ENCODE measurements around the gene CRELD1. TPM values are rescaled to one million over a fixed set of nuclear protein-coding genes. Genes with fewer than 3 reads are reported as not detected.

The CRELD1 gene
- total and polyA plus RNA-seq, 9 of the 15 experiments (the other 6 are each of a cell fraction or from before 2014, with no cell fraction given), result 3.3 to 25.8 (median 16.5) TPM

- TF ChIP-seq, protein P1, sequence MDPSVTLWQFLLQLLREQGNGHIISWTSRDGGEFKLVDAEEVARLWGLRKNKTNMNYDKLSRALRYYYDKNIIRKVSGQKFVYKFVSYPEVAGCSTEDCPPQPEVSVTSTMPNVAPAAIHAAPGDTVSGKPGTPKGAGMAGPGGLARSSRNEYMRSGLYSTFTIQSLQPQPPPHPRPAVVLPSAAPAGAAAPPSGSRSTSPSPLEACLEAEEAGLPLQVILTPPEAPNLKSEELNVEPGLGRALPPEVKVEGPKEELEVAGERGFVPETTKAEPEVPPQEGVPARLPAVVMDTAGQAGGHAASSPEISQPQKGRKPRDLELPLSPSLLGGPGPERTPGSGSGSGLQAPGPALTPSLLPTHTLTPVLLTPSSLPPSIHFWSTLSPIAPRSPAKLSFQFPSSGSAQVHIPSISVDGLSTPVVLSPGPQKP (CRISPR knock-in tag; IDR thresholded peaks at IDR 0.05), result no peak
- TF ChIP-seq TRIM25 (IDR thresholded peaks at IDR 0.05; ENCODE audit: borderline replicate concordance) (0 out of 2 replicates have a peak, but pooled peaks have one; percentile 22), PURB (CRISPR knock-in tag; IDR thresholded peaks at IDR 0.05; ENCODE audit: low read depth) (no peak), SP2 (IDR thresholded peaks at IDR 0.05; ENCODE audit: extremely low read depth, low read depth, low read length, poor library complexity, severe bottlenecking) (no peak), STAT5B (CRISPR knock-in tag; IDR thresholded peaks at IDR 0.05) (no peak), E2F1 (CRISPR knock-in tag; IDR thresholded peaks at IDR 0.05) (no peak), SOX6 (IDR thresholded peaks at IDR 0.05) (peak; percentile 87), SMAD3 (CRISPR knock-in tag; conservative IDR thresholded peaks at IDR 0.05) (0 out of 2 replicates have a peak, but pooled peaks have one; percentile 35), THRA (IDR thresholded peaks at IDR 0.05) (no peak)
- TF ChIP-seq, protein P2, sequence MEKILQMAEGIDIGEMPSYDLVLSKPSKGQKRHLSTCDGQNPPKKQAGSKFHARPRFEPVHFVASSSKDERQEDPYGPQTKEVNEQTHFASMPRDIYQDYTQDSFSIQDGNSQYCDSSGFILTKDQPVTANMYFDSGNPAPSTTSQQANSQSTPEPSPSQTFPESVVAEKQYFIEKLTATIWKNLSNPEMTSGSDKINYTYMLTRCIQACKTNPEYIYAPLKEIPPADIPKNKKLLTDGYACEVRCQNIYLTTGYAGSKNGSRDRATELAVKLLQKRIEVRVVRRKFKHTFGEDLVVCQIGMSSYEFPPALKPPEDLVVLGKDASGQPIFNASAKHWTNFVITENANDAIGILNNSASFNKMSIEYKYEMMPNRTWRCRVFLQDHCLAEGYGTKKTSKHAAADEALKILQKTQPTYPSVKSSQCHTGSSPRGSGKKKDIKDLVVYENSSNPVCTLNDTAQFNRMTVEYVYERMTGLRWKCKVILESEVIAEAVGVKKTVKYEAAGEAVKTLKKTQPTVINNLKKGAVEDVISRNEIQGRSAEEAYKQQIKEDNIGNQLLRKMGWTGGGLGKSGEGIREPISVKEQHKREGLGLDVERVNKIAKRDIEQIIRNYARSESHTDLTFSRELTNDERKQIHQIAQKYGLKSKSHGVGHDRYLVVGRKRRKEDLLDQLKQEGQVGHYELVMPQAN (IDR thresholded peaks at IDR 0.05; ENCODE audit: borderline replicate concordance), result no peak
- TF ChIP-seq, protein P3, sequence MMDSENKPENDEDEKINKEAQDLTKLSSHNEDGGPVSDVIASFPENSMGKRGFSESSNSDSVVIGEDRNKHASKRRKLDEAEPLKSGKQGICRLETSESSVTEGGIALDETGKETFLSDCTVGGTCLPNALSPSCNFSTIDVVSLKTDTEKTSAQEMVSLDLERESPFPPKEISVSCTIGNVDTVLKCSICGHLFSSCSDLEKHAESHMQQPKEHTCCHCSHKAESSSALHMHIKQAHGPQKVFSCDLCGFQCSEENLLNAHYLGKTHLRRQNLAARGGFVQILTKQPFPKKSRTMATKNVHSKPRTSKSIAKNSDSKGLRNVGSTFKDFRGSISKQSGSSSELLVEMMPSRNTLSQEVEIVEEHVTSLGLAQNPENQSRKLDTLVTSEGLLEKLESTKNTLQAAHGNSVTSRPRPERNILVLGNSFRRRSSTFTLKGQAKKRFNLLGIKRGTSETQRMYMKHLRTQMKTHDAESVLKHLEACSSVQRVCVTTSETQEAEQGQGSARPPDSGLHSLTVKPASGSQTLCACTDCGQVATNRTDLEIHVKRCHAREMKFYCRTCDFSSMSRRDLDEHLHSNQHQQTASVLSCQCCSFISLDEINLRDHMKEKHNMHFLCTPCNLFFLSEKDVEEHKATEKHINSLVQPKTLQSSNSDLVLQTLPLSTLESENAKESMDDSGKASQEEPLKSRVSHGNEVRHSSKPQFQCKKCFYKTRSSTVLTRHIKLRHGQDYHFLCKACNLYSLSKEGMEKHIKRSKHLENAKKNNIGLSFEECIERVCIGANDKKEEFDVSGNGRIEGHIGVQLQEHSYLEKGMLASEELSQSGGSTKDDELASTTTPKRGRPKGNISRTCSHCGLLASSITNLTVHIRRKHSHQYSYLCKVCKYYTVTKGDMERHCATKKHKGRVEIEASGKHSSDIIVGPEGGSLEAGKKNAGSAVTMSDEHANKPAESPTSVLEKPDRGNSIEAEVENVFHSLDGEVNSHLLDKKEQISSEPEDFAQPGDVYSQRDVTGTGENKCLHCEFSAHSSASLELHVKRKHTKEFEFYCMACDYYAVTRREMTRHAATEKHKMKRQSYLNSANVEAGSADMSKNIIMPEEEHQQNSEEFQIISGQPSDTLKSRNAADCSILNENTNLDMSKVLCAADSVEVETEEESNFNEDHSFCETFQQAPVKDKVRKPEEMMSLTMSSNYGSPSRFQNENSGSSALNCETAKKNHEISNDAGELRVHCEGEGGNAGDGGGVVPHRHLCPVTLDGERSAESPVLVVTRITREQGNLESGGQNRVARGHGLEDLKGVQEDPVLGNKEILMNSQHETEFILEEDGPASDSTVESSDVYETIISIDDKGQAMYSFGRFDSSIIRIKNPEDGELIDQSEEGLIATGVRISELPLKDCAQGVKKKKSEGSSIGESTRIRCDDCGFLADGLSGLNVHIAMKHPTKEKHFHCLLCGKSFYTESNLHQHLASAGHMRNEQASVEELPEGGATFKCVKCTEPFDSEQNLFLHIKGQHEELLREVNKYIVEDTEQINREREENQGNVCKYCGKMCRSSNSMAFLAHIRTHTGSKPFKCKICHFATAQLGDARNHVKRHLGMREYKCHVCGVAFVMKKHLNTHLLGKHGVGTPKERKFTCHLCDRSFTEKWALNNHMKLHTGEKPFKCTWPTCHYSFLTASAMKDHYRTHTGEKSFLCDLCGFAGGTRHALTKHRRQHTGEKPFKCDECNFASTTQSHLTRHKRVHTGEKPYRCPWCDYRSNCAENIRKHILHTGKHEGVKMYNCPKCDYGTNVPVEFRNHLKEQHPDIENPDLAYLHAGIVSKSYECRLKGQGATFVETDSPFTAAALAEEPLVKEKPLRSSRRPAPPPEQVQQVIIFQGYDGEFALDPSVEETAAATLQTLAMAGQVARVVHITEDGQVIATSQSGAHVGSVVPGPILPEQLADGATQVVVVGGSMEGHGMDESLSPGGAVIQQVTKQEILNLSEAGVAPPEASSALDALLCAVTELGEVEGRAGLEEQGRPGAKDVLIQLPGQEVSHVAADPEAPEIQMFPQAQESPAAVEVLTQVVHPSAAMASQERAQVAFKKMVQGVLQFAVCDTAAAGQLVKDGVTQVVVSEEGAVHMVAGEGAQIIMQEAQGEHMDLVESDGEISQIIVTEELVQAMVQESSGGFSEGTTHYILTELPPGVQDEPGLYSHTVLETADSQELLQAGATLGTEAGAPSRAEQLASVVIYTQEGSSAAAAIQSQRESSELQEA (IDR thresholded peaks at IDR 0.05; ENCODE audit: low read depth), result no peak
Measured at GRCh38 chr3:9978710-9979305, 45.2 kb downstream of the CRELD1 start (continued).
